PC-3 (cell line): ENCODE data around the gene NEU3. TPM values are rescaled to one million over a fixed set of nuclear protein-coding genes. Genes with fewer than 3 reads are reported as not detected.
A peak's percentile ranks its signal among the peaks of the same experiment; 100 is the strongest.

Source experiments
- ATAC-seq: fragments of 200-7000 bp; cut with Tn5 transposase; 2 replicates; pipeline ENCODE4 v1.9.1; 2020; ENCODE audit warnings: mild to moderate bottlenecking, moderate library complexity
- BruUV-seq: library from RNA; stranded (reverse); fragments of 400-500 nt; replicated peaks from 2 replicates; lab custom pipeline; 2021; lab: Mats Ljungman, UMichigan
- CTCF ChIA-PET: fragments of 300-600 bp; sonication (Branson Sonifier 250); formaldehyde crosslinking; loops from one replicate; lab custom pipeline; 2022; ENCODE audit warnings: antibody characterized with exemption; lab: Charles Lee
- POLR2A ChIA-PET: fragments of 300-600 bp; sonication (Branson Sonifier 250); formaldehyde crosslinking; loops from one replicate; lab custom pipeline; 2022; ENCODE audit warnings: antibody characterized with exemption; ENCODE audit not compliant: unreplicated experiment; lab: Charles Lee
- DNase-seq: peaks from one replicate; pipeline ENCODE4 v3.0.0-alpha.2; 2015
- H2AFZ ChIP-seq: fragments of 300-600 bp; sonication (generic); 2 replicates; pipeline ENCODE4 v1.6.0; 2016; ENCODE audit warnings: antibody characterized with exemption, low read length
- H3F3A ChIP-seq: fragments of 300-600 bp; sonication (generic); one replicate; pipeline ENCODE4 v1.6.0; 2017; ENCODE audit warnings: antibody characterized with exemption, low read length, control low read depth, mild to moderate bottlenecking; ENCODE audit not compliant: unreplicated experiment
- H3K27ac ChIP-seq: fragments of 300-600 bp; sonication (generic); 2 replicates; pipeline ENCODE4 v1.5.1; 2016; ENCODE audit warnings: mild to moderate bottlenecking, low read length
- H3K27me3 ChIP-seq: fragments of 300-600 bp; sonication (generic); 2 replicates; pipeline ENCODE4 v1.6.1; 2016; ENCODE audit warnings: low read length, mixed read lengths
- H3K36me3 ChIP-seq: fragments of 300-600 bp; sonication (generic); 2 replicates; pipeline ENCODE4 v1.6.1; 2016; ENCODE audit warnings: low read depth, mixed run types, low read length, mixed read lengths
- H3K4me1 ChIP-seq: fragments of 300-600 bp; sonication (generic); 2 replicates; pipeline ENCODE4 v1.5.1; 2016; ENCODE audit warnings: low read length; ENCODE audit not compliant: insufficient read depth
- H3K4me2 ChIP-seq: fragments of 300-600 bp; sonication (generic); 2 replicates; pipeline ENCODE4 v1.6.0; 2016; ENCODE audit warnings: low read length
- H3K4me3 ChIP-seq: fragments of 300-600 bp; sonication (generic); 2 replicates; pipeline ENCODE4 v1.5.1; 2016; ENCODE audit warnings: mild to moderate bottlenecking, low read length, mixed read lengths
- H3K79me2 ChIP-seq: fragments of 300-600 bp; sonication (generic); 2 replicates; pipeline ENCODE4 v1.6.1; 2017; ENCODE audit warnings: low read length, mixed read lengths
- H3K9ac ChIP-seq: fragments of 300-600 bp; sonication (generic); 2 replicates; pipeline ENCODE4 v1.6.0; 2016; ENCODE audit warnings: mild to moderate bottlenecking, low read length
- H3K9me2 ChIP-seq: fragments of 300-600 bp; sonication (generic); replicated peaks from 2 replicates; pipeline ENCODE4 v1.6.1; 2016; ENCODE audit warnings: mixed run types, low read length, mixed read lengths
- H3K9me3 ChIP-seq: fragments of 300-600 bp; sonication (generic); 2 replicates; pipeline ENCODE4 v1.6.1; 2016; ENCODE audit warnings: low read length, mixed read lengths
- H4K20me1 ChIP-seq: fragments of 300-600 bp; sonication (generic); 2 replicates; pipeline ENCODE4 v1.6.1; 2016; ENCODE audit warnings: low read length, mixed read lengths
- CTCF ChIP-seq: fragments of 300-600 bp; sonication (generic); conservative IDR thresholded peaks from 2 replicates; pipeline ENCODE4 v1.5.1; 2017; ENCODE audit warnings: antibody characterized with exemption, low read depth, mild to moderate bottlenecking, low read length
- EZH2 ChIP-seq: fragments of 300-600 bp; sonication (generic); IDR thresholded peaks from one replicate; pipeline ENCODE4 v1.6.1; 2017; ENCODE audit warnings: antibody characterized with exemption, mild to moderate bottlenecking, low read length; ENCODE audit not compliant: unreplicated experiment
- EZH2phosphoT487 ChIP-seq: fragments of 300-600 bp; sonication (generic); IDR thresholded peaks from 2 replicates; pipeline ENCODE4 v1.6.1; 2018; ENCODE audit warnings: mild to moderate bottlenecking, antibody characterized with exemption, low read length, borderline replicate concordance
- intact Hi-C: fragments of 100-400 bp; cut with micrococcal nuclease; formaldehyde crosslinking; loops from 2 replicates; pipeline ENCODE4 v1.9.0; 2023
- total RNA-seq: library from RNA; depleted of rRNA; stranded (reverse); fragments of >200 nt; gene quantifications from 2 replicates; pipeline ENCODE4 v1.2.3, GENCODE V29; 2014

Gene NEU3
- total RNA-seq, 1 experiment from 2014 or later, result 15.7 TPM

DNA sequence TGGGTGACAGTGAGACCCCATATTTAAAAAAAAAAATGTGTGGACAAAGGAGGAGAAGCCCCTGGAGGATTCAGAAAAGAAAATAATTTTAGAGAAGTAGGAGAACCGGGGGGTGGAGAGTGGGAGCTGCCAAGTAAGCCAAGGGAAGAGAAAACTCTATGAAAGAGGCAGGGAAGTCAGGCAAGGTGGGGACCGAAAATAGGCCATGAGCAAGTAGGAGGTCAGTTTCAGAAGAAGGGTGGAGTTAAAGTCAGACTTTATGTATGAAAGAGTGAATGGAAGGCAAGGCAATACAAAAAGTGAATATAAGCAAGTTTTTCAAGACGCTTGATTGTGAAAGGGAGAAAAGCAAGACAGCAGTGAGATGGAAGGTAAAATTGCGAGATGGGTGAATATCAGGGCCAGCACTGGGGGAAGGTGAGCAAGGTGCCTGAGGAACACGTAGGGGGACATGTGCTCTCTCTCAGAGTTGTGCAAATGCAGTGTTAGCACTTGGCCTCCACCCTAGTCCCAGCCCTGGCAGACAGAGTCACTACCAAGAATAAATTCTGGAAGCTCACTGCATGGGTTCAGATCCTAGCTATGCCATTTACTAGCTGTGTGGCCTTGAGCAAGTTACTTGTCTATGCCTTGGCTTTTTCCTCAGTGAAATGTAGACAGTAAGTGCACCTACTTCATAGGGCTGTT is 46.5 kb upstream of the NEU3 start:
- Histone ChIP-seq H3K9me2 (no peaks in the 10 kb centered on the region), H3K27me3 (no peaks in the 10 kb centered on the region), H3K79me2 (no peaks in the 10 kb centered on the region), H2AFZ (no peak overlapping the region), H3K36me3 (0 out of 2 replicates have a peak, but pooled peaks cover 2% of the 10 kb centered on the region), H3K27ac (peak overlapping the region; percentile 35), H3K4me3 (no peak overlapping the region), H3F3A (no peaks in the 10 kb centered on the region), H3K4me1 (peaks cover 31% of the 10 kb centered on the region), H3K4me2 (peak overlapping the region; percentile 51), H3K9ac (no peak overlapping the region), H4K20me1 (no peaks in the 10 kb centered on the region), H3K9me3 (no peaks in the 10 kb centered on the region)
- ChIA-PET CTCF (interaction anchor here (0.6 kb wide), 1 partner anchor 306 kb away, joined by 4 read pairs; no protein-coding TSS in a partner anchor), POLR2A (no interaction called here)
- no peak for TF ChIP-seq CTCF
- no peak for TF ChIP-seq EZH2
- no peak for TF ChIP-seq EZH2phosphoT487
- intact Hi-C loops, result no loop called here
- BruUV-seq, result no TSS peak
- ATAC-seq, result no peak
- DNase-seq, result no peak

DNA sequence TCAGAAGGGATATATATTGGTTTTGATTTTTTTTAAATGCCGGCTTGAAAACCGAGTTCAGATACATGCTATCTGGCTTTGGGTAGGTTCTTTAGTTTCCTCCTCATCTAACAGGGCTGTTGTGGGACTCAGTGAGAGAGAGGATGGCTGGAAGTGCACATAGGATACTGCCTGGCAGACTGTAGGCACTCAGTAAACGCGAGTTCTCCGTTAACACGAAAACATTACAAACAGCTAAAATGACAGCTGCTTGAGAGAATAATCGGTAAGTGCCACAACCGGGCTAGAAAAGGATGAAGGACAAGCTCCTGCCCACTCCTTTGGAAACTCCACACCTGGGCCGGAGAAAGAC is 40.2 kb upstream of the NEU3 start:
- peak overlapping the region; percentile 87 for H3K4me3 ChIP-seq

More for the DNA sequence above, 40.2 kb upstream of the NEU3 start:
- BruUV-seq, result TSS peak; percentile 89
- Histone ChIP-seq H3K27ac (no peak overlapping the region), H2AFZ (peak overlapping the region; percentile 92), H4K20me1 (0 out of 2 replicates have a peak, but pooled peaks cover 10% of the 10 kb centered on the region), H3K9me2 (no peaks in the 10 kb centered on the region), H3K79me2 (peaks cover 56% of the 10 kb centered on the region), H3K27me3 (no peaks in the 10 kb centered on the region), H3K36me3 (peaks cover 14% of the 10 kb centered on the region), H3F3A (no peaks in the 10 kb centered on the region), H3K4me1 (peaks cover 30% of the 10 kb centered on the region), H3K9me3 (no peaks in the 10 kb centered on the region), H3K9ac (peak overlapping the region; percentile 95), H3K4me2 (peak overlapping the region; percentile 88)
- no peak for TF ChIP-seq EZH2
- no peak for TF ChIP-seq CTCF
- TF ChIP-seq EZH2phosphoT487, result no peak
- peak; percentile 44 for ATAC-seq
- ChIA-PET CTCF (interaction anchor here (1.0 kb wide), 1 partner anchor 300 kb away, joined by 3 read pairs; no protein-coding TSS in a partner anchor), POLR2A (no interaction called here)
- no peak for DNase-seq
- intact Hi-C loops, result no loop called here
